ENCODE results near the gene UNG. TPM values are rescaled to one million over a fixed set of nuclear protein-coding genes. Genes with fewer than 3 reads are reported as not detected.

UNG gene
- total RNA-seq, 1 donor, result 30.8 TPM

DNA sequence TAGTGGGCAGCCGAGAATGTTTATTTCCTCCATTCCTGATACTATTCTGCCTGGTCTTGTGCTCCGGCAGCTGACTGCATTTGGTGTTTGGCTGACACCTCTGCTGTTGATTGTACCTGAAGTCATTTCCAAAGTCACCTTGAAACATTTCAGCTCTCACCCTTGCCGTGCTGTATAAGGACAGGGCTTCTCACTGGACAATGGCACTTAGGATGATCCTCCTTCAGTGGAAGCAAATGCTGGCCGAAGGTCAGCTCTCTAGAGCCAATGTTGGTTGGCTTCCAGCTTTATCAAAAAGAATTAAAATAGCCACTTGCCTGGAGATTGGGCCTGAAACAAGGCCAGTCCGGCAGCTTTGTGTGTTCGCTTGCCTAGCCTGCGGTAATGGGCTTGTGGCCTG lies 63.0 kb downstream of the UNG start:
- DNase-seq (ENCODE audit: low read depth), result no peak
- TF ChIP-seq, protein P1, sequence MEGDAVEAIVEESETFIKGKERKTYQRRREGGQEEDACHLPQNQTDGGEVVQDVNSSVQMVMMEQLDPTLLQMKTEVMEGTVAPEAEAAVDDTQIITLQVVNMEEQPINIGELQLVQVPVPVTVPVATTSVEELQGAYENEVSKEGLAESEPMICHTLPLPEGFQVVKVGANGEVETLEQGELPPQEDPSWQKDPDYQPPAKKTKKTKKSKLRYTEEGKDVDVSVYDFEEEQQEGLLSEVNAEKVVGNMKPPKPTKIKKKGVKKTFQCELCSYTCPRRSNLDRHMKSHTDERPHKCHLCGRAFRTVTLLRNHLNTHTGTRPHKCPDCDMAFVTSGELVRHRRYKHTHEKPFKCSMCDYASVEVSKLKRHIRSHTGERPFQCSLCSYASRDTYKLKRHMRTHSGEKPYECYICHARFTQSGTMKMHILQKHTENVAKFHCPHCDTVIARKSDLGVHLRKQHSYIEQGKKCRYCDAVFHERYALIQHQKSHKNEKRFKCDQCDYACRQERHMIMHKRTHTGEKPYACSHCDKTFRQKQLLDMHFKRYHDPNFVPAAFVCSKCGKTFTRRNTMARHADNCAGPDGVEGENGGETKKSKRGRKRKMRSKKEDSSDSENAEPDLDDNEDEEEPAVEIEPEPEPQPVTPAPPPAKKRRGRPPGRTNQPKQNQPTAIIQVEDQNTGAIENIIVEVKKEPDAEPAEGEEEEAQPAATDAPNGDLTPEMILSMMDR (IDR thresholded peaks at IDR 0.05; ENCODE audit: insufficient read depth, low read length), result no peak
- H3K4me3 ChIP-seq (ENCODE audit: low read depth, low read length), result no peak overlapping the region

Small RNA genes within 50 kb of the gene (small RNA-seq; reads per million reads assigned to genes)
- gene RNA5SP372, result 0.25 reads per million

Other genes starting within 250 kb of the UNG start
- gene SSH1, start 240.0 kb upstream of the UNG start, total RNA-seq (ENCODE audit: low replicate concordance), result 8.7 and 31.6 TPM in 2 replicates
- not detected in 2 replicates for gene DAO, start 217.5 kb upstream of the UNG start, total RNA-seq (ENCODE audit: low replicate concordance)
- not detected in 2 replicates for gene SVOP, start 76.5 kb upstream of the UNG start, total RNA-seq (ENCODE audit: low replicate concordance)
- 4.1 and 11.2 TPM in 2 replicates for gene USP30, start 45.0 kb upstream of the UNG start, total RNA-seq (ENCODE audit: low replicate concordance)
- 9.9 and 20.7 TPM in 2 replicates for gene ALKBH2, start 4.1 kb upstream of the UNG start, total RNA-seq (ENCODE audit: low replicate concordance)
- 14.7 and 31.2 TPM in 2 replicates for gene ACACB, start 19.0 kb downstream of the UNG start, total RNA-seq (ENCODE audit: low replicate concordance)
- not detected in 2 replicates for gene FOXN4, start 211.7 kb downstream of the UNG start, total RNA-seq (ENCODE audit: low replicate concordance)

Data from fibroblast of the aortic adventitia (primary cell).